NCI-H1417 treated with DMSO at 0.1 percent for 48 hours (cell line): ENCODE measurements around the gene TIAM2.
"Not testable (repeated sequence)": the region's sequence is repeated elsewhere in the genome, so short reads cannot be mapped to it uniquely, and the experiment has no call there.

ENCODE experiments used
- DNase-seq: peaks from one replicate; lab custom pipeline; 2025; lab: John Stamatoyannopoulos, UW

The TIAM2 gene

GRCh38 chr6:155170519-155170918 is 175.4 kb downstream of the TIAM2 start:
- no peak for DNase-seq

- DNase-seq = no peak
Observed at GRCh38 chr6:155171109-155171746, 176.1 kb downstream of the TIAM2 start.

- no peak for DNase-seq
Observed at GRCh38 chr6:155171747-155172449, 176.8 kb downstream of the TIAM2 start.

- no peak for DNase-seq
Observed at GRCh38 chr6:155173488-155173887, 178.4 kb downstream of the TIAM2 start.

DNA sequence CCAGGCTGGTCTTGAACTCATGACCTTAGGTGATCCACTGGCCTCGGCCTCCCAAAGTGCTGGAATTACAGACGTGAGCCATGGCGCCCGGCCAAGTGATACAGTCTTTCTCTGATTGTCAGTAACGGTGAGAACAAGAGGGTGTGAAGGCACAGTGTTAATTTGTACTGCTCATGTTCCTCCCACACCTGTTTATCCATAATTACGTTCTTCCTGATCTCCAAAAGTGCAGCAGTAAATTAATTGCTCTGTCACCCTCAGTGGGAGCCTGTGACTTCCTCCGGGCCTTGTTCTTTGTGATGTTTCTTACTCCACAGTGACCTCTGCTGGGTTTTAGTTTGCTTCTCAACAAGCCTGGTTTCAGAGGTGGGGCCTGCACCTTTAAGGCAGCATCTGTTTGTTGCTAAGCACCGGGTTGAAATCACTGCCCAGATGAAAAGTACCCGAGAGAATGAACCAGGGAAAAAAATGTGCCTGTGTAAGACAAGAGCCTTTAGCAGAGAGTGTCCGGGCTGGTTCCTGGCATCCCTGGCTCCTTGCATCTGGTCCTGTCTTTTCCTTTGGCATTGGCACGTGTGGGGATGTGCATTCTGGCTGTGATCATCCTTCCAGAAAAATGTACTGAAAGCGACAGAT is 179.6 kb downstream of the TIAM2 start:
- peak; percentile 99 for DNase-seq

GRCh38 chr6:155177363-155177961 is 182.3 kb downstream of the TIAM2 start:
- peak; percentile 84 for DNase-seq

- DNase-seq = no peak
Observed at GRCh38 chr6:155181498-155181897, 186.4 kb downstream of the TIAM2 start.

DNA sequence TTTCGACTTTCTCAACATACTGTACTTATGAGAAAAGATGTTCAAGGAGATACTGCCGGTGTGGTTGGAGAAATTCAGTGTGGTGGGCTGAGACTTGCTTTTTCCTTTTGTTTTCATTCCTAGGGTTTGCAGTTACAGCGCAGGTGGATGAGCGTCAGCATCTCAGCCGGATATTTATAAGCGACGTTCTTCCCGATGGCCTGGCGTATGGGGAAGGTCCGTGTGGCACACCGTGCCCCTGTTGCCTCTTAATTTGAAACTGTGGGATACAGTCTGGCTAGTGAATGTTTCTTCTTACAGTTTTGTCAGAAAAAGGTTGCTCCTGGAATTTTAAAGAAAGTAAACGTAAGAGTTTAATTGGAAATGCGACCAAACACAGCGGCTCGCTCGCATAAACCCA is 187.0 kb downstream of the TIAM2 start:
- no peak for DNase-seq

DNA sequence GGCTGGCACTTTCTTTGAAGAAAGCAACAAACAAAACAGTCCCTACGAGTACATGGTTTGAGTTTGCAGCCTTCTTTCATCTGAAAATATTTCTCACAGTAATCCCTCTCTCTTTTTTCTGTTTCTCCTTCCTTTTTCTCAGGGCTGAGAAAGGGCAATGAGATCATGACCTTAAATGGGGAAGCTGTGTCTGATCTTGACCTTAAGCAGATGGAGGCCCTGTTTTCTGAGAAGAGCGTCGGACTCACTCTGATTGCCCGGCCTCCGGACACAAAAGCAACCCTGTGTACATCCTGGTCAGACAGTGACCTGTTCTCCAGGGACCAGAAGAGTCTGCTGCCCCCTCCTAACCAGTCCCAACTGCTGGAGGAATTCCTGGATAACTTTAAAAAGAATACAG is 188.0 kb downstream of the TIAM2 start:
- no peak for DNase-seq

GRCh38 chr6:155185041-155185440 is 189.9 kb downstream of the TIAM2 start:
- not testable (repeated sequence) for DNase-seq

GRCh38 chr6:155185544-155185943 is 190.4 kb downstream of the TIAM2 start:
- peak; percentile 3 for DNase-seq

DNA sequence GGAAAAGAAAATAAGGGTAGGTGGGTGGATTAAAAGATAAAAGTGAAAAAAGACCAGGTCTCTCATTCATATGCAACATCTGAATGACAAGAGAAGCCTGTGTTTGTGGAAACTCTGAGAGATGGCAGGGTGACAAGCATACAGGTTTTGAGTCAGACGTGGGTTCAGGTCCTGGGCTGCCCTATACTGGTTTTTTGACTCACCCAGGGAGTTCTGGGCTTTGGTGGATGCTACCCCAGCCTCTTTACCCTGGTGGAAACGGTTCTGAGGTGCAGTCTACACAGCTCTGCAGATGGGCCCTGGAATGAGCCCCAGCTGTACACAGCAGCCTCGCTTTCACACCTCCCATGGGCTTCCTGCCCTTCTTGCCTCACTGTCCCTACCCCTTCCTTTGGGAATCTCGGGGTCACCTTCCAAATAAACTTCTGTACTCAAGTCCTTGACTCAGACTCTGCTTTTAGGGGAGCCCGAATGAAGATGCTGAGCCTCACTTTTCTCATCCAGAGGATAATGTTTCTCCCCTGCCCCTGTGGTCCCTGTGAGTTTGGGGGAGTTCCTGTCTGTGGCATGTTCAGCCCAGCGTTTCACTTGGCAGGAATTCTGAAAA is 191.0 kb downstream of the TIAM2 start:
- DNase-seq = no peak

DNA sequence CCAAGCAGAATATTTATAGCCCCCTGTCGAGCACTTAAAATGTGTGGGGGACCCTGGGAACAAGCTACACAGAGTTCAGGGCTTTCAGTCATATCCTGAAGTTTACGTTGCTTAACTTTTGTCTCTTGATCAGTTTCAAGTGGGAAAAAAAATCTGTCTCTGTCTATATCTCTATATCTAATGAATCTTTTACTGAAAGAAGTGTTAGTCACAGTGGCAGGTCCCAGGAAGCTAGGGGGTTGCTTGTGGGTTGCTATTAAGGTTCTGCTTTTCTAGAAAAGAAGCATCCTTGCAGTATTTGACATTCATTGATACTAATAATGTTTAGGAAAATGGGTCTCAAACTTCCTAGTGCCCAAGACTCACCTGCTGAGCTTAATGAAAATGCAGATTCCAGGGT is 192.0 kb downstream of the TIAM2 start:
- no peak for DNase-seq

GRCh38 chr6:155187994-155188706 is 193.0 kb downstream of the TIAM2 start:
- no peak for DNase-seq

GRCh38 chr6:155188707-155189496 is 193.8 kb downstream of the TIAM2 start:
- DNase-seq = no peak

DNA sequence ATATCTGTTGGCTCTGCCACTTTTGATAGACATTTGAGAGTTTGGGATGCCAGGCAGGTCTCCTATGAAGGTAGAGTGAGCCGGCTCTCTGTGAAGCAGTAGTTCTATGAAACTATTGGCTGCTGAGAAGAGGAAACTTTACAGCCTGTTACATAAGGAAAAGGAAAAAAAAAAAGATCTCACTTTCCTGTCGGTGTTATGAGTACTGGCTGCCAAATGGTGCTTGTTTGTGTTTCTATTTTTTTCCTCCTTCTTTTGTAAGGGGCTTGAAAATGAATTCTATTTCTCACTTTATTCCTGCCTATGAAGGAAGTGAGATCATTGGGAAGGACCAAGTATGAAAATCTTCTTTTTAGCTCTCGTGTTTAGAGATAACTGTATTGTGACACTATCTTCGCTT is 195.6 kb downstream of the TIAM2 start:
- DNase-seq = no peak

DNA sequence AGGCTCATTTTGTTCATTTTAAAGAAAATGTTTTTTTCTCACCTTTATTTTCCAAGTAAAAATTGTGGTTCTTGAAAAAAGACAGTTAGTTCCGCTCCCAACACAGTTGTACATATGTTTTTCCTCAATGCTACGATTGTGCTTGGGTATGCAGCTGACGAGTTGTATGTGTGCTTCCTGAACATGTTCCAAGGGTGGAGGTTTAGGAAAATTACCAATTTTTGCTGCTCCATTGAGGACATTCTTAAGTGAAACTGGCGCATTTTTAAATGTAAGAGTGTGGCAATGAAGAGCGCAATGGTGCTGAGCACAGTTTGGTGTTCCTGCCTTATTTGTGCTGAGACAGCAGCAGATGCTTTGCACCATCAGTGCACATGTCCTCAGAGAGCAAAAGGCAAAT is 198.4 kb downstream of the TIAM2 start:
- DNase-seq = no peak

DNA sequence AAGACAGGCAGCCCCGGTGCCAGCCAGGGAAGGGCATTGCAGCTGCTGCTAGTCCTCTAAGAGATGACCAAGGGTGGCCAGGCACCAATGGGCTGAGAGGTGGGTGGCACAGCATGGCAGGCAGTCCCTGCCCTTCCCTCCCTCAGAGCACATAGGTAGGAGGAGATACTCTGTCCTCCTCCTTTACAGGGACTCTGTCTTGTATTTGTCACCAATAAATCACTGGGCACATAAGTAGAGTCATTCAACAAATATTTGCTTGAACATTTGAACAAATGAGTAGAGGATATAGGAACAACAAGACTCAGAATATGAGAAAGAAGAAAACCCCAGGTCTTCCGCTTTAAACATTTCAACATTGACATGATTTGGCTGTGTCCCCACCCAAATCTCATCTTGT is 199.3 kb downstream of the TIAM2 start:
- no peak for DNase-seq

- DNase-seq = no peak
Observed at GRCh38 chr6:155195903-155196302, 200.8 kb downstream of the TIAM2 start.

GRCh38 chr6:155196911-155197310 is 201.8 kb downstream of the TIAM2 start:
- no peak for DNase-seq

GRCh38 chr6:155197932-155198331 is 202.8 kb downstream of the TIAM2 start:
- no peak for DNase-seq
